MM.1S (cell line): ENCODE data around the gene HS6ST3.

ENCODE experiments used
- DNase-seq: peaks from one replicate; pipeline ENCODE4 v3.0.0-alpha.2; 2015
- H2AFZ ChIP-seq: fragments of 300-600 bp; sonication (generic); 2 replicates; pipeline ENCODE4 v1.6.0; 2016; ENCODE audit warnings: antibody characterized with exemption, low read length
- H3F3A ChIP-seq: fragments of 300-600 bp; sonication (generic); 2 replicates; pipeline ENCODE4 v1.6.1; 2016; ENCODE audit warnings: mild to moderate bottlenecking, antibody characterized with exemption, low read length, moderate library complexity, mixed read lengths; ENCODE audit not compliant: insufficient read depth
- H3K27ac ChIP-seq: fragments of 300-600 bp; sonication (generic); 2 replicates; pipeline ENCODE4 v1.5.1; 2016; ENCODE audit warnings: mild to moderate bottlenecking, low read length
- H3K27me3 ChIP-seq: fragments of 300-600 bp; sonication (generic); replicated peaks from 2 replicates; pipeline ENCODE4 v1.6.0; 2016; ENCODE audit warnings: low read length; ENCODE audit not compliant: insufficient read depth
- H3K36me3 ChIP-seq: fragments of 300-600 bp; sonication (generic); replicated peaks from 2 replicates; pipeline ENCODE4 v1.6.1; 2016; ENCODE audit warnings: mild to moderate bottlenecking, low read length, mixed read lengths; ENCODE audit not compliant: insufficient read depth
- H3K4me1 ChIP-seq: fragments of 300-600 bp; sonication (generic); 2 replicates; pipeline ENCODE4 v1.6.1; 2016; ENCODE audit warnings: low read length, mixed read lengths
- H3K4me2 ChIP-seq: fragments of 300-600 bp; sonication (generic); 2 replicates; pipeline ENCODE4 v1.6.0; 2016; ENCODE audit warnings: low read depth, low read length
- H3K4me3 ChIP-seq: fragments of 300-600 bp; sonication (generic); 2 replicates; pipeline ENCODE4 v1.5.1; 2016; ENCODE audit warnings: low read length, mixed read lengths
- H3K79me2 ChIP-seq: fragments of 300-600 bp; sonication (generic); 2 replicates; pipeline ENCODE4 v1.6.1; 2016; ENCODE audit warnings: mixed run types, low read length, mixed read lengths
- H3K9ac ChIP-seq: fragments of 300-600 bp; sonication (generic); 2 replicates; pipeline ENCODE4 v1.6.1; 2016; ENCODE audit warnings: low read length, mixed read lengths
- H3K9me2 ChIP-seq: fragments of 300-600 bp; sonication (generic); replicated peaks from 2 replicates; pipeline ENCODE4 v1.6.1; 2016; ENCODE audit warnings: mild to moderate bottlenecking, low read length, mixed read lengths; ENCODE audit not compliant: insufficient read depth
- H3K9me3 ChIP-seq: fragments of 300-600 bp; sonication (generic); replicated peaks from 2 replicates; pipeline ENCODE4 v1.6.1; 2016; ENCODE audit warnings: mild to moderate bottlenecking, low read length, mixed read lengths; ENCODE audit not compliant: insufficient read depth
- H4K20me1 ChIP-seq: fragments of 300-600 bp; sonication (generic); 2 replicates; pipeline ENCODE4 v1.6.1; 2016; ENCODE audit warnings: mild to moderate bottlenecking, low read length, moderate library complexity, mixed read lengths; ENCODE audit not compliant: insufficient read depth
- EZH2 ChIP-seq: fragments of 300-600 bp; sonication (generic); optimal IDR thresholded peaks from 2 replicates; pipeline ENCODE3; 2017; ENCODE audit warnings: low read depth, mild to moderate bottlenecking, antibody characterized with exemption, low read length, mixed read lengths
- EZH2phosphoT487 ChIP-seq: fragments of 300-600 bp; sonication (generic); IDR thresholded peaks from 2 replicates; pipeline ENCODE4 v1.6.1; 2018; ENCODE audit warnings: antibody characterized with exemption, low read length
- TF ChIP-seq, protein P1 (sequence below): fragments of 300-600 bp; sonication (generic); IDR thresholded peaks from 2 replicates; pipeline ENCODE4 v1.5.1; 2016; ENCODE audit warnings: antibody characterized with exemption, low read length, mixed read lengths

HS6ST3 gene

DNA sequence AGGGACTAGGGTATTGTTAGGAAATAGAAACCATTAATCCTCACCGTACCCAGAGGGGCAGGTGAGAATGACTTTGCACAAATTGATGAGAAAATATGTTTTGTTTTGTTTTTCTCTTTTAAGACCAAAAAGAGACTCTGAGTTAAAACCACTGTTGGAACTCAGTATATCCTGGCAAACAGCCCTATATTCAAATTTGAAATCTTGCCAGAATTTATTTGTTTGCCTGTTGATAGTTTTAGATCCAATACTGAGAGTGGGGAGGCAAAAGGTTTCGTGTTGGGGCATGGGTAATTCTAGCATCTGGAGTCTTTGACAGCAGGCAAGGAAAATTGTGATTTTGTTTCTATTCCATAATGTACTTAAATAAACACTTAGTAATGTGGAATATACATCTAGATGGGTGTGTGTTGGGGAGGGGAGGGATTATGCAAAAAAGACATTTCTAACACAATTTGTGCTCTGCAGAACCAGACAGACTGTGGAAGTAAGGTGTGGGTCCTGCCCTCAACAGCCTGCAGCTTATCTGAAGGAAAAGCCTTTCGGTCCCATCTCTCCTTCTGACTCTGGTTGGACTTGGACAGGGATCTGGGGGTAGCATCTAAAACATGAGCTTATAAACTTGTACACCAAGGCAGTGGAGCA lies 713.7 kb downstream of the HS6ST3 start:
- TF ChIP-seq EZH2phosphoT487: no peak
- TF ChIP-seq, protein P1, sequence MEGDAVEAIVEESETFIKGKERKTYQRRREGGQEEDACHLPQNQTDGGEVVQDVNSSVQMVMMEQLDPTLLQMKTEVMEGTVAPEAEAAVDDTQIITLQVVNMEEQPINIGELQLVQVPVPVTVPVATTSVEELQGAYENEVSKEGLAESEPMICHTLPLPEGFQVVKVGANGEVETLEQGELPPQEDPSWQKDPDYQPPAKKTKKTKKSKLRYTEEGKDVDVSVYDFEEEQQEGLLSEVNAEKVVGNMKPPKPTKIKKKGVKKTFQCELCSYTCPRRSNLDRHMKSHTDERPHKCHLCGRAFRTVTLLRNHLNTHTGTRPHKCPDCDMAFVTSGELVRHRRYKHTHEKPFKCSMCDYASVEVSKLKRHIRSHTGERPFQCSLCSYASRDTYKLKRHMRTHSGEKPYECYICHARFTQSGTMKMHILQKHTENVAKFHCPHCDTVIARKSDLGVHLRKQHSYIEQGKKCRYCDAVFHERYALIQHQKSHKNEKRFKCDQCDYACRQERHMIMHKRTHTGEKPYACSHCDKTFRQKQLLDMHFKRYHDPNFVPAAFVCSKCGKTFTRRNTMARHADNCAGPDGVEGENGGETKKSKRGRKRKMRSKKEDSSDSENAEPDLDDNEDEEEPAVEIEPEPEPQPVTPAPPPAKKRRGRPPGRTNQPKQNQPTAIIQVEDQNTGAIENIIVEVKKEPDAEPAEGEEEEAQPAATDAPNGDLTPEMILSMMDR: no peak
- TF ChIP-seq EZH2: no peak

DNA sequence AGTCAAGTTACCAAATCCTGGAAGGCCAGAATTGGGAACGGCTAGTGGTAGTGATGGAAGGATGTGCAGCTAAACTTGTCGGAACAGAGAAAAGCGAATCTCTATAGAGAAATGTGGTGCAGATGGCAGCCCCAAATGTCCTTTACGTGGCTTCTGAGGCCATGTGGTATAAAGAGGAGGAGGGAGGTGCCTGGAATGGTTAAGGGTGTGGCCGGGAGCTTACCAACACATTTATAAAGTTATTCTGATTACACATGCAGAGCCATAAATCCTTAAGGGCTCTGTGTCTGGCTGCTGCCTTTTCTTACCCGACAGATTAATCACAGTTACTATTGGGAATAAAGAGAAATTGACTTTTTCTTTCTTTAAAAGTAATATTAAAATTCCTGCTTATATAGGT lies 714.3 kb downstream of the HS6ST3 start:
- Histone ChIP-seq H2AFZ (no peak overlapping the region), H3K9me2 (no peaks in the 10 kb centered on the region), H3K9me3 (no peaks in the 10 kb centered on the region), H3K9ac (no peak overlapping the region), H3F3A (no peaks in the 10 kb centered on the region), H3K4me1 (no peaks in the 10 kb centered on the region), H4K20me1 (no peaks in the 10 kb centered on the region), H3K27ac (no peak overlapping the region), H3K27me3 (no peaks in the 10 kb centered on the region), H3K4me3 (no peak overlapping the region), H3K36me3 (no peaks in the 10 kb centered on the region), H3K79me2 (no peaks in the 10 kb centered on the region), H3K4me2 (no peak overlapping the region)
- no peak for DNase-seq
- TF ChIP-seq EZH2phosphoT487: no peak
- TF ChIP-seq, protein P1: no peak
- TF ChIP-seq EZH2: no peak

More for the DNA sequence above, 713.7 kb downstream of the HS6ST3 start:
- DNase-seq: no peak
- Histone ChIP-seq H3K36me3 (no peaks in the 10 kb centered on the region), H3K27me3 (no peaks in the 10 kb centered on the region), H3F3A (no peaks in the 10 kb centered on the region), H3K4me2 (no peak overlapping the region), H3K4me1 (no peaks in the 10 kb centered on the region), H4K20me1 (no peaks in the 10 kb centered on the region), H2AFZ (no peak overlapping the region), H3K4me3 (no peak overlapping the region), H3K9ac (no peak overlapping the region), H3K9me3 (no peaks in the 10 kb centered on the region), H3K79me2 (no peaks in the 10 kb centered on the region), H3K27ac (no peak overlapping the region), H3K9me2 (no peaks in the 10 kb centered on the region)

DNA sequence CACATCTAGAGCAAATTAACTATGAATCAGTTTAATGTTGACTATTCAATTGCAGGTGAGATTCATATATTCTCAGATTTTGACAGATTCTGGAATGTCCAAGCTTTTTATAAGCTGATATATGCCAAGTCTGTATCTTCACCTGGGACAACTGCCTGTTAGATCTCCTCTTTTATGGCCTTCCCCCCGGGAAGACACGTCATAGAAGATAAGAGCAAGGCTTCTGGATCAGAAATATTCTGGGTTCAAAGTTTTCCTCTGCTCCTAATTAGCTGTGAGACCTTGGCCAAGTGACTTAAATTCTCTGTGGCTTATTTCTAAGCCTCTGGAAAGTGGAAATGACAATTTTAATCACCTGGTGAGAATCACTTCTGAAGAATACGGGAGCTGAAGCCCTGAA lies 716.8 kb downstream of the HS6ST3 start:
- Histone ChIP-seq H3K79me2 (no peaks in the 10 kb centered on the region), H4K20me1 (no peaks in the 10 kb centered on the region), H3K4me1 (no peaks in the 10 kb centered on the region), H3K27ac (no peak overlapping the region), H3K9ac (no peak overlapping the region), H3K27me3 (no peaks in the 10 kb centered on the region), H3K9me2 (no peaks in the 10 kb centered on the region), H3K36me3 (no peaks in the 10 kb centered on the region), H3K9me3 (no peaks in the 10 kb centered on the region), H3F3A (no peaks in the 10 kb centered on the region), H3K4me3 (no peak overlapping the region), H2AFZ (no peak overlapping the region), H3K4me2 (no peak overlapping the region)
- TF ChIP-seq, protein P1: no peak
- TF ChIP-seq EZH2phosphoT487: no peak
- no peak for TF ChIP-seq EZH2
- DNase-seq: no peak
